Esophagus squamous epithelium (tissue), 5 donors: ENCODE data around the gene GFRA1. TPM values are rescaled to one million over a fixed set of nuclear protein-coding genes. Genes with fewer than 3 reads are reported as not detected.

Experiments
- DNase-seq: peaks from one replicate; lab custom pipeline; 2025; lab: John Stamatoyannopoulos, UW
- H3K27ac ChIP-seq, 4 donors: fragments of 200-600 bp; sonication (generic); one replicate each; pipeline ENCODE4 v1.5.1; 2016 to 2019; ENCODE audit warnings: mild to moderate bottlenecking in 1 of 4
- H3K27me3 ChIP-seq, 4 donors: fragments of 200-600 bp; sonication (generic); 1 replicate in 3 of 4; 2 replicates in 1 of 4; pipeline versions ENCODE4 v1.5.1 to v1.6.0; 2017 to 2021; ENCODE audit warnings: antibody characterized with exemption in 1 of 4
- H3K36me3 ChIP-seq, 3 donors: fragments of 200-600 bp; sonication (generic); one replicate each; pipeline ENCODE4 v1.5.1; 2016 to 2019
- H3K4me1 ChIP-seq, 3 donors: fragments of 200-600 bp; sonication (generic); one replicate each; pipeline ENCODE4 v1.5.1; 2017 to 2019
- H3K4me3 ChIP-seq, 4 donors: fragments of 200-600 bp; sonication (generic); 1 replicate in 3 of 4; 2 replicates in 1 of 4; pipeline ENCODE4 v1.5.1; 2016 to 2019; ENCODE audit warnings: mild to moderate bottlenecking in 2 of 4, moderate library complexity in 1 of 4
- H3K9me3 ChIP-seq, 3 donors: fragments of 200-600 bp; sonication (generic); one replicate each; pipeline ENCODE4 v1.5.1; 2016 to 2019
- CTCF ChIP-seq, 6 experiments: fragments of 450-650 bp in 4 of 6; fragments of 200-600 bp in 2 of 6; sonication (generic) in 2 of 6; IDR thresholded peaks; one replicate each; pipeline ENCODE4 v1.5.1; 2016 to 2019; ENCODE audit warnings: antibody characterized with exemption in 6 of 6, mild to moderate bottlenecking in 4 of 6, moderate library complexity in 4 of 6
- POLR2A ChIP-seq, 4 donors: fragments of 450-650 bp; IDR thresholded peaks; one replicate each; pipeline ENCODE4 v1.6.1; 2017; ENCODE audit warnings: antibody characterized with exemption in 4 of 4, mild to moderate bottlenecking in 4 of 4, moderate library complexity in 3 of 4
- WGBS, 2 donors: methylation state at CpG; one replicate each; pipeline ENCODE4 v1.1.5; 2018; 5-methylcytosine and 5-hydroxymethylcytosine counted together
- intact Hi-C: fragments of 100-400 bp; cut with DNase I; formaldehyde crosslinking; loops from one replicate; pipeline ENCODE4 v1.15.0; 2022
- total RNA-seq, 4 donors: library from RNA; depleted of rRNA; stranded (reverse); fragments of >200 nt; gene quantifications; one replicate each; pipeline ENCODE4 v1.1.0, GENCODE V29; 2016
- donor health status: DM: yes; HTN: yes; CAD: no.

The GFRA1 gene
- total RNA-seq, 4 donors from 2014 or later, result 1.0 to 79.9 (median 4.2) TPM

- Histone ChIP-seq H3K9me3 (no peaks in the 10 kb centered on the region), H3K4me1 (no peaks in the 10 kb centered on the region), H3K36me3 (no peaks in the 10 kb centered on the region), H3K27me3 (no peaks in the 10 kb centered on the region), H3K27ac (no peak overlapping the region), H3K4me3 (no peak overlapping the region)
- 77 to 86% methylated on average over 15 of the region's 15 CpGs for WGBS, 2 donors
- intact Hi-C loops, result no loop called here
- DNase-seq, result no peak
- TF ChIP-seq POLR2A (IDR thresholded peaks at IDR 0.05), result no peak
- TF ChIP-seq CTCF (IDR thresholded peaks at IDR 0.05), result no peak
Measured at GRCh38 chr10:116147147-116147905, 125.7 kb downstream of the GFRA1 start.

- DNase-seq, result no peak
- TF ChIP-seq POLR2A (IDR thresholded peaks at IDR 0.05) (no peak), CTCF (IDR thresholded peaks at IDR 0.05) (no peak)
- Histone ChIP-seq H3K27me3 (no peaks in the 10 kb centered on the region), H3K4me1 (no peaks in the 10 kb centered on the region), H3K4me3 (no peak overlapping the region), H3K36me3 (no peaks in the 10 kb centered on the region), H3K27ac (no peak overlapping the region), H3K9me3 (no peaks in the 10 kb centered on the region)
- 76 to 89% methylated on average over 3 of the region's 3 CpGs for WGBS, 2 donors
- intact Hi-C loops, result no loop called here
Measured at GRCh38 chr10:116146372-116147140, 126.5 kb downstream of the GFRA1 start.

- Histone ChIP-seq H3K9me3 (no peaks in the 10 kb centered on the region), H3K36me3 (no peaks in the 10 kb centered on the region), H3K27ac (no peak overlapping the region), H3K27me3 (no peaks in the 10 kb centered on the region), H3K4me1 (no peaks in the 10 kb centered on the region), H3K4me3 (no peak overlapping the region)
- DNase-seq, result no peak
- intact Hi-C loops, result no loop called here
- WGBS, 2 donors, result 81 to 83% methylated on average over 4 of the region's 4 CpGs
- TF ChIP-seq CTCF (IDR thresholded peaks at IDR 0.05) (no peak), POLR2A (IDR thresholded peaks at IDR 0.05) (no peak)
Measured at GRCh38 chr10:116143673-116144222, 129.3 kb downstream of the GFRA1 start.

- intact Hi-C loops, result no loop called here
- no peak for TF ChIP-seq POLR2A (IDR thresholded peaks at IDR 0.05)
- no peak overlapping the region for H3K27ac ChIP-seq
- no peaks in the 10 kb centered on the region for H3K36me3 ChIP-seq
- no peaks in the 10 kb centered on the region for H3K27me3 ChIP-seq
- DNase-seq, result no peak
- H3K4me1 ChIP-seq, result no peaks in the 10 kb centered on the region
- no peak overlapping the region for H3K4me3 ChIP-seq
- no peaks in the 10 kb centered on the region for H3K9me3 ChIP-seq
- WGBS, 2 donors, result 61 to 67% methylated on average over 5 of the region's 5 CpGs
Measured at GRCh38 chr10:116141855-116142254, 131.2 kb downstream of the GFRA1 start.

GRCh38 chr10:116141246-116141645 lies 131.8 kb downstream of the GFRA1 start:
- Histone ChIP-seq H3K27ac (no peak overlapping the region), H3K36me3 (no peaks in the 10 kb centered on the region), H3K27me3 (no peaks in the 10 kb centered on the region), H3K9me3 (no peaks in the 10 kb centered on the region), H3K4me3 (no peak overlapping the region), H3K4me1 (no peaks in the 10 kb centered on the region)
- intact Hi-C loops, result no loop called here
- DNase-seq, result no peak
- TF ChIP-seq POLR2A (IDR thresholded peaks at IDR 0.05) (no peak), CTCF (IDR thresholded peaks at IDR 0.05) (no peak)
- 71 to 80% methylated on average over 4 of the region's 5 CpGs for WGBS, 2 donors
